ENCODE data around the gene TLN1.

TLN1 gene

GRCh38 chr9:35755071-35755470 lies 23.1 kb upstream of the TLN1 start:
- DNase-seq (ENCODE audit: low read depth, low spot score), result no peak

- no peak for DNase-seq (ENCODE audit: low read depth, low spot score)
Measured at GRCh38 chr9:35754264-35754663, 22.3 kb upstream of the TLN1 start, which contains the start of gene MSMP. Gene MSMP, minus strand, starts transcription at chr9:35754276. Its CDS starts 147 bp downstream, at chr9:35754129.

GRCh38 chr9:35753466-35753865 lies 21.5 kb upstream of the TLN1 start:
- DNase-seq (ENCODE audit: low read depth, low spot score), result no peak

GRCh38 chr9:35750256-35750531 lies 18.2 kb upstream of the TLN1 start:
- DNase-seq (ENCODE audit: low read depth, low spot score), result no peak

GRCh38 chr9:35749515-35750255 lies 17.7 kb upstream of the TLN1 start:
- DNase-seq (ENCODE audit: low read depth, low spot score), result no peak

GRCh38 chr9:35748858-35749514 lies 17.0 kb upstream of the TLN1 start, which contains the start of the genes GBA2 and RGP1:
Gene GBA2, minus strand, starts transcription at chr9:35749228. Its CDS starts 524 bp downstream, at chr9:35748704.
Gene RGP1, plus strand, starts transcription at chr9:35749287. Its CDS starts 469 bp downstream, at chr9:35749756.
- peak; percentile 29 for DNase-seq (ENCODE audit: low read depth, low spot score)

- DNase-seq (ENCODE audit: low read depth, low spot score), result no peak
Measured at GRCh38 chr9:35748242-35748857, 16.4 kb upstream of the TLN1 start.

- no peak for DNase-seq (ENCODE audit: low read depth, low spot score)
Measured at GRCh38 chr9:35746583-35746982, 14.6 kb upstream of the TLN1 start.

- no peak for DNase-seq (ENCODE audit: low read depth, low spot score)
Measured at GRCh38 chr9:35745569-35745968, 13.6 kb upstream of the TLN1 start.

- DNase-seq (ENCODE audit: low read depth, low spot score), result no peak
Measured at GRCh38 chr9:35743880-35744518, 12.0 kb upstream of the TLN1 start.

GRCh38 chr9:35743452-35743851 lies 11.5 kb upstream of the TLN1 start:
- no peak for DNase-seq (ENCODE audit: low read depth, low spot score)

- DNase-seq (ENCODE audit: low read depth, low spot score), result no peak
Measured at GRCh38 chr9:35741740-35742139, 9.7 kb upstream of the TLN1 start.

GRCh38 chr9:35740243-35740642 lies 8.2 kb upstream of the TLN1 start:
- no peak for DNase-seq (ENCODE audit: low read depth, low spot score)

- DNase-seq (ENCODE audit: low read depth, low spot score), result no peak
Measured at GRCh38 chr9:35738924-35739323, 6.9 kb upstream of the TLN1 start.

- no peak for DNase-seq (ENCODE audit: low read depth, low spot score)
Measured at GRCh38 chr9:35738186-35738585, 6.2 kb upstream of the TLN1 start.

GRCh38 chr9:35737143-35737542 lies 5.1 kb upstream of the TLN1 start:
- no peak for DNase-seq (ENCODE audit: low read depth, low spot score)

- peak; percentile 30 for DNase-seq (ENCODE audit: low read depth, low spot score)
Measured at GRCh38 chr9:35736201-35736633, 4.2 kb upstream of the TLN1 start.

- DNase-seq (ENCODE audit: low read depth, low spot score), result no peak
Measured at GRCh38 chr9:35734096-35734495, 2.1 kb upstream of the TLN1 start.

- DNase-seq (ENCODE audit: low read depth, low spot score), result no peak
Measured at GRCh38 chr9:35732800-35733541, 976 bp upstream of the TLN1 start.

- no peak for DNase-seq (ENCODE audit: low read depth, low spot score)
Measured at GRCh38 chr9:35731415-35732184, 395 bp downstream of the TLN1 start.

GRCh38 chr9:35730486-35730854 lies 1.5 kb downstream of the TLN1 start:
- DNase-seq (ENCODE audit: low read depth, low spot score), result no peak

Data from activated naive CD8-positive, alpha-beta T cell treated with anti-CD3 and anti-CD28 coated beads, Interleukin-2, amount 50 U/mL, for 16 hours (primary cell).